Testis (tissue), 2 donors: ENCODE measurements around the gene ALKBH2.

ENCODE experiments used
- POLR2A ChIP-seq: fragments of 450-650 bp; IDR thresholded peaks from one replicate; pipeline ENCODE4 v1.6.1; 2017; ENCODE audit warnings: antibody characterized with exemption, mild to moderate bottlenecking, moderate library complexity
- TF ChIP-seq, protein P1 (sequence below), 3 experiments: fragments of 450-650 bp in 2 of 3; fragments of 200-600 bp in 1 of 3; sonication (generic) in 1 of 3; IDR thresholded peaks; one replicate each; pipeline ENCODE4 v1.5.1; 2016 to 2019; ENCODE audit warnings: antibody characterized with exemption in 3 of 3, mild to moderate bottlenecking in 2 of 3, moderate library complexity in 1 of 3

- TF ChIP-seq, protein P1, sequence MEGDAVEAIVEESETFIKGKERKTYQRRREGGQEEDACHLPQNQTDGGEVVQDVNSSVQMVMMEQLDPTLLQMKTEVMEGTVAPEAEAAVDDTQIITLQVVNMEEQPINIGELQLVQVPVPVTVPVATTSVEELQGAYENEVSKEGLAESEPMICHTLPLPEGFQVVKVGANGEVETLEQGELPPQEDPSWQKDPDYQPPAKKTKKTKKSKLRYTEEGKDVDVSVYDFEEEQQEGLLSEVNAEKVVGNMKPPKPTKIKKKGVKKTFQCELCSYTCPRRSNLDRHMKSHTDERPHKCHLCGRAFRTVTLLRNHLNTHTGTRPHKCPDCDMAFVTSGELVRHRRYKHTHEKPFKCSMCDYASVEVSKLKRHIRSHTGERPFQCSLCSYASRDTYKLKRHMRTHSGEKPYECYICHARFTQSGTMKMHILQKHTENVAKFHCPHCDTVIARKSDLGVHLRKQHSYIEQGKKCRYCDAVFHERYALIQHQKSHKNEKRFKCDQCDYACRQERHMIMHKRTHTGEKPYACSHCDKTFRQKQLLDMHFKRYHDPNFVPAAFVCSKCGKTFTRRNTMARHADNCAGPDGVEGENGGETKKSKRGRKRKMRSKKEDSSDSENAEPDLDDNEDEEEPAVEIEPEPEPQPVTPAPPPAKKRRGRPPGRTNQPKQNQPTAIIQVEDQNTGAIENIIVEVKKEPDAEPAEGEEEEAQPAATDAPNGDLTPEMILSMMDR (IDR thresholded peaks at IDR 0.05): no peak
- TF ChIP-seq POLR2A: no peak
These were observed 11.9 kb upstream of the ALKBH2 start for GRCh38 chr12:109105176-109105575.
